Mesenteric fat pad (tissue), 1 donor: Measurements from ENCODE around the gene EXD3. TPM values are rescaled to one million over a fixed set of nuclear protein-coding genes. Genes with fewer than 3 reads are reported as not detected.

ENCODE experiments used
- DNase-seq: peaks from one replicate; pipeline ENCODE4 v3.0.0-alpha.2; 2020; ENCODE audit warnings: low spot score
- total RNA-seq: library from RNA; stranded (reverse); fragmentation: NEBNext Ultra II Directional; extraction: Animal tissue kit (Norgen Biotek cat#: 25700); gene quantifications from one replicate; pipeline ENCODE4 v1.2.1, GENCODE V29; 2021
- donor health status: DM: yes; HTN: yes; CAD: no.

The EXD3 gene
- total RNA-seq, 1 donor from 2014 or later: 14.9 TPM

GRCh38 chr9:137449081-137449844, 26.3 kb upstream of the EXD3 start:
- no peak for DNase-seq

DNA sequence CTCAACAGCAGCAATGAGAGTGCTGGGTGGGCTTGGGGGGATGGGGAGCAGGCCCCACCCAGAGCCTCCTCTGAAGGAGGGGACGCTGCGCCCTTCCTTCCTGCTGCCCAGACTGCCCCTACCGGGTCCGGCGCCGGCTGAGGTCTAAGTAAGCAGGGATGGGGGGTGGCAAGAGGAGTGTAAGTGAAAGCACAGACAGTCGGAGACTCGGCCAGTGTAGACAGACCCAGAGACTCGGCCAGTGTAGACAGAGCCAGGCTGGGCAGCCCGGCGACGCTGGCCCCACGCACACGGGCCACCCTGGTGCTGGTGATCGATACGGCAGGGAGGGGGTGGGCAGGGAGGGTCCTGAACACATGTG, 25.6 kb upstream of the EXD3 start:
- DNase-seq: no peak

- DNase-seq: no peak
Observed at GRCh38 chr9:137447722-137448601, 25.0 kb upstream of the EXD3 start.

DNA sequence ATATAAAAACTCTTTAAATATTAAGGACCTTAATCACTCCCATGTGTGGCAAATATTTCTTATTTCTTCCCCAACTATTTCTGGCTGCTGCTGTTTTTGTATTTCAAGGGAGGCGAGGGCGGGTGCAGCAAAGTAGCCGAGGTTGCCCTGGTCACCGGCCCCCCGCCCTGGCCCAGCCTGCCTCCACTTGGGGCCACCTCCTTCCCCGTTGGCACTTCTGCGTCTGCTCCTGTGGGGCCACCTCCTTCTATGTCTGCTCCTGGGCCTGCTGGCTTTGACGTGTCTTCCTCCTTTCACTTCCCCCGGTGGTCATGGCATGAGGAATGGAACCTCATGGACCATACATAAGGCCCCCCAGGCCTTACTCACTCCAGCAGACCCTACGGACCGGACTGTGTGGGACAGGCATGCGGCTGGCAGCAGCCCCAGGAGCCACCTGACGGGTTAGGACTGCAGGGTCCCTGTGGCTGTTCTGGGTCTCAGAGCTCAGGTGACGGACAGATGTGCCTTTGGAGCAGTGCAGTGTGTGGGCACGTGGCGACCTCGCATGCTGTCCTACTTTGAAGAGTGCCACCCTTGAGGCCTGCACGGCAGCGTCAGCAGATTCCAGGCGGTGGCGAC, 24.0 kb upstream of the EXD3 start:
- no peak for DNase-seq

DNA sequence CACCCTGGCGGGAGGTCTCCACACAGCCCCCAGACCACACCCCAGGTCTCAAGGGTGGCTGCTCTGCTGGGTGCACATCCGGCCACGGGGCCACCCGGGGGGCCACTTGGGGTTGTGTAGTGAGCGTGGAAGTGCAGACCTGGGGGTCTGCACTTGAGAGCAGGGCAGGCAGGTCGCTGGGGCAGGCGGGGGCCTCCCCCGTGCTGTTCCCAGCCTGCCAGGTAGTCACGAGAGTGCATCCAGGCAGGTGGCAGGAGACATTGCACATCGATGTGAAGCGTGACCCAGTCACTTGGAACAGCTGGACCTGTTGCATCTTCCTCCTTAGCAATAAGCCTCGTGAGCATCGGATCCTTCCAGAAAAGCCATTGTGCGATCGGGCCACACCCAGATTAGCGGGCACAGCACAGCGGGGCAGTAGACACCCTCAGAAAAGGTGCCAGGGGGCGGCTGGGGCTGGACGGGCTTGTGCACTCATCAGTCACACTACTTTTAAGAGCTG, 23.0 kb upstream of the EXD3 start:
- DNase-seq: no peak

DNA sequence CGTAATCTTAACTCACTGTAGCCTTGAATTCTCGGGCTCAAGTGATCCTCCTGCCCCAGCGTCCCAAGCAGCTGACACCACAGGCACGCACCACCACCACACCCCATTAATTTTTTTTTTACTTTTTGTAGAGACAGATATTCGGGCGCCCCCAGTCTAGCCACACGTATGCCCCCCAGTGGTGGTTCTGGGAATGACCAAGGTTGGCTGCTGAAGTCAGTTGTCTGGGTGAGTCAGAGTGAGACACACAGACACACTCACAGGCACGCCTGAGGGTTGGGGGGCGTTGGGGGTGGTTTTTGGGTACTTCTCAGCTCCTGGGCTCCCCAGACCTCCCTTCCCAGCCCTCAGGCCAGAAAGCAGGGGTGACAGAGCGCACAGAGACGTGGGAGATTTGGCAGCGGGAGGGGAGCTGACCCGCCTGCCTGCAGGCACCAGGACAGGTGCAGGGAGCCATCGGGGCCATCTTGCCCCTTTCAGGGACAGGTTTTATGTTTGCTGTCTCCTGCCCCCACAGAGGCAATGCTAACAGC, 22.4 kb upstream of the EXD3 start:
- DNase-seq: no peak

GRCh38 chr9:137444106-137444790, 21.3 kb upstream of the EXD3 start:
- no peak for DNase-seq

GRCh38 chr9:137441935-137442321, 19.0 kb upstream of the EXD3 start:
- no peak for DNase-seq

DNA sequence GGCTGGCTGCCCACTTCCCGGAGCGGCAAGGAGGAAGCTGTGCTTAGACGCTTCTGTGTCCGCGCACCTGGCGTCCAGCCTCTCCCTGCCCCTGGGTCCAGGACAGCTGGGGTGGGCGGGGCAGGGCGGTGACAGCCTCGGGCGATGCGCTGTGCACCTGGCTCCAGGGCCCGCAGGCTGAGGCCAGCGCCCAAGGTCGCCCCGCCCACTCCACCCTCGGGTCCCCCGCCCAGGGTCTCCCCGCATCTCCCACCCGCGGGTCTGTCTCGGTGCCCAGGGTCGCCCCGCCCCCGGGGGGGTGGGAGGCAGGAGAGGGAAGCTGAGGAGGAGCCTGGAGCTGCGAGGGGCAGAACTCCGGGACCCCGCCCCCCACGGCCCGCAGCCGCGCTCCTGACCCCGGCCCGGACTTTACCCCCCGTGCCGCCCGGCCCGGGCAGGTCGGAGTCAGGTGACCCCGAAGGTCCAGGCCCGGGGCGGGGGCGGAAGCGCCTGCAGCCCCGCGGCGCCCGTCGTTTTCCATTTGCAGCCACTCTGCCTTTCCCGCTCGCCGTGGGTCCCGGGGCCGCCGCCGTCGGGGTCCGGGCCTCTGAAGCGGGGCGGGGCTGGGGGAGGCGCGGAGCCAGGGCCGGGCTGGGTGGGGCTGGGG, 18.4 kb upstream of the EXD3 start, which contains the start of gene ENTPD8:
Gene ENTPD8, minus strand, starts transcription at position 69 of the 646 bp plus-strand sequence. CDS start 3,072 bp downstream, outside the sequence.
- DNase-seq: no peak

DNA sequence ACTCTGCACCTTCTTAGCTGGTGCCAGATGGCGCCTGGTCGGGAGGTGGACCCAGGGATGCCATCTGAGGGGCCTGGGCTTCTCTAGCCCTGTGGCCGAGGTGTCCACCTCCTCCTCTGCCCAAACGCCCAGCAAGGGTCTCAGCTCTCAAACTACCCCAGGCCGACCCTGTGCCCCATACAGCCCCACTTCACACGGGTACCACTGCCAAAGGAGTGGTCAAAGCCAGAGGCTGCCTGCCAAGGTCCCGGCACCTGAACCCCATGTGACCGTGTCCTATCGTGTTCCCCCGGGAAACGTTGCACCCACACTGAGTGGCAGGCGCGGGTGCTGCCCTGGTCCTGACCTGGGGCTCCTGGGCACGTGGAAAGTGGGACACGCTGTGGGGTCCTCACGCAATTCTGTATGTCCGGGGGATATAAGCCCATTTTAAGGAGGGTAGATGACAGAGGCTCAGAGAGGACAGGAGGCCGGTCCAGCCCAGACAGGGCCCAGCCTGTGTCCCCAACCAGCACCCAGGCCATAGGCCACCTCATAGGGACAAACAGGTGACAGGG, 16.3 kb upstream of the EXD3 start:
- no peak for DNase-seq

DNA sequence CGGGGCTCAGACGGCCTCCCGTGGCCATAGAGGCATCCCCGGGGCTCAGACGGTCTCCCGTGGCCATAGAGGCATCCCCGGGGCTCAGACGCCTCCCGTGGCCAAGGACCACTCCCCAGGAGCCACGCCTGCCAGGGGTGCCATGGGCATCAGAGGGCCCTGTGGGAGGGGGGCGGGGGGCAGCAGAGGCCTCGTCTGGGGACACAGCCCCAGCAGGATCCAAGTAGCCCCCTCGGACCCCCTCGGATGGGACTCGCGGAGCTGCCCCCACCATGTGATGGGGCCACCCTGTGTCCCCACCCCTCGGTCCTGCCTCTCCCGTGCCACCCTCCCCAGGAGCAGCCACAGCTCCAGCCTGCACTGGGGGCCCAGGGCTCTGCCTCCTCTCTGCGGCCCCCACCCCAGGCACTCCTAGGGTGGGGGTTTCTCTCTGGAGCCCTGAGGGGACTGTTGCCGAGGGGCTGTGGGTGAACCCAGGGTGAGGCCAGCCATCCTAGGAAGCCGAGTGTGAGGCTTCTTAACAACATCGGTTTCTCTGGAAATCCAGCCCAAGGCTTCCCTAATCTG, 15.7 kb upstream of the EXD3 start:
- DNase-seq: no peak

DNA sequence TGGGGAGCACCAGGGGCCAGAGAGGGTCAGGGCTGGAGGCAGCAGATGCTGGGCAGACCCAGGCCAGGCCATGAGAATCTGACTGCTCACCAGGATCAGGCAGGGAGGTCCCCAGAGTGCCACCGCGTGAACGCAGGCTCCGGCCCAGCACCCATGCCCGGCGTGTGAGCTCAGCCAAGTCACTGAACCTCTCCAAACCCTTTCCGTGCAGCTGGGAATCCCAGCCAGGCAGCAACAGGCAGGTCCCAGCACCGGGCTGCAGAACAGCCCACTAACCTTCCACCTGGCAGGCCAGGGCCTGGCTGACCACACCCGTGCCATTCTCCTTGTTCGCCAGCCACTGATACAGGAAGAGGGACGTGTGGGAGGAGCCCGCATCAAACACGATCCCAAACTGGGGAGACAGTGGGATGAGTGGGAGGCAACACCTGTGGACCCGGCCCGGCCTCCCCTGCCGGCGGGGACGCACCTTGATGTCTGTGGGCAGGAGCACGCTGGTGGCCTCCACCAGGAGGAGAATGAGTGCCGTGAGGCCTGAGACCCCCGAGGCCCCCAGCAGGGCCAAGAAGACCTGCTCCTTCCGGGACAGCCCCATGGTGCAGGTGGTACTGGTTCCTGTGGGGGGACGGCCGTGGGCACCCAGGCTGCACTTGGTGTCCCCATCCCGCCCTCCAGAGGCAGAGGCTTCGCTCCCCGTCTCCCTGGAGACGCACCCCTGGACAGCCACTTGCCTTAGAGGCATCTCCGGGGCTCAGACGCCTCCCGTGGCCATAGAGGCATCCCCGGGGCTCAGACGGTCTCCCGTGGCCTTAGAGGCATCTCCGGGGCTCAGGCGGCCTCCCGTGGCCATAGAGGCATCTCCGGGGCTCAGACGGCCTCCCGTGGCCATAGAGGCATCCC, 15.0 kb upstream of the EXD3 start:
- DNase-seq: no peak

GRCh38 chr9:137436761-137437600, 14.0 kb upstream of the EXD3 start:
- no peak for DNase-seq

- DNase-seq: no peak
Observed at GRCh38 chr9:137435980-137436760, 13.2 kb upstream of the EXD3 start.

- DNase-seq: no peak
Observed at GRCh38 chr9:137435381-137435891, 12.5 kb upstream of the EXD3 start.

DNA sequence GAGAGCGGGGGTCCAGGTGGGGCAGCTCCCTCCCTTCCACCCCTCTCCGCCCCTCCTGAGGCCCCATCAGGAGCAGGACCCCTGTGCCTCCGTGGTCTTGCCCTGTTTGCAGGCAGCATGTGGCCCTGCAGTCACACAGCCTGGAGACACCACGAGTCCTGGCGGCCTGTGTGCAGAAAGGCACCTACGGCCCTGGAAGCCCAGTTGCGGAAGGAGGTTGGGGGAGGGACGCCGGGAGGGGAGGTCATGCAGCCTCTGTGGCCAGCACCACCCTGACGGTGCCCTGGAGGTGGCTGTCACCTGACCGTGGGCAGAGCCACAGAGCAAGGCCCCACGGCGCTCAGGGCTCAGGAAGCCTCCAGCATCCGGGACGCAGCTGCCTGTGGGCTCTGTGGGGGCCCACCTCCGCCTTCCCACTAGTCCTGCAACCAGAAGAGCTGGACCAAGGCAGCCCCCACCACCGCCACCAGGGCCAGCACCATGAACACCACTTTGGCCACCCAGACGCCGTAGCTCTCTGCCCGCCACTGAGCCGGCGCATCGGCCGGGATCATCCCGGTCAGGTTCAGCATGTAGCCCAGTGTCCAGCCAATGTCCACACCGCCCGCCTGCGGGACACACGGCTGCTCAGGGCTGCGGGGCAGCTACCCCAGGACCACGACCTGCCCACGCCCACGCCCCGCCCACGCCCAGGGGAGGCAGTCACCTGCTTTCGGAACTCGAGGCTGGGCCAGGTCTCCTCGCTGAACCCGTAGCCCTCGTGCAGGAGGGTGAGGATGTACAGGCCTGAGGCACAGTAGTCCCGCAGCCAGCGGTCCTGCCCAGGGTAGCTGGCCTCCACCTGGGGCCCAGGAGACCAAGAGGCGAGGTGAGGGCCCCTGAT, 11.8 kb upstream of the EXD3 start:
- DNase-seq: no peak
